Fibroblast of skin of left quadriceps (primary cell): ENCODE measurements around the gene SYTL3.
A peak's percentile ranks its signal among the peaks of the same experiment; 100 is the strongest.
"Not testable (repeated sequence)": the region's sequence is repeated elsewhere in the genome, so short reads cannot be mapped to it uniquely, and the experiment has no call there.

Source experiments
- DNase-seq, 2 experiments: peaks; one replicate each; pipeline ENCODE4 v3.0.0-alpha.2; 2013; ENCODE audit warnings: low read depth in 2 of 2

SYTL3 gene

DNA sequence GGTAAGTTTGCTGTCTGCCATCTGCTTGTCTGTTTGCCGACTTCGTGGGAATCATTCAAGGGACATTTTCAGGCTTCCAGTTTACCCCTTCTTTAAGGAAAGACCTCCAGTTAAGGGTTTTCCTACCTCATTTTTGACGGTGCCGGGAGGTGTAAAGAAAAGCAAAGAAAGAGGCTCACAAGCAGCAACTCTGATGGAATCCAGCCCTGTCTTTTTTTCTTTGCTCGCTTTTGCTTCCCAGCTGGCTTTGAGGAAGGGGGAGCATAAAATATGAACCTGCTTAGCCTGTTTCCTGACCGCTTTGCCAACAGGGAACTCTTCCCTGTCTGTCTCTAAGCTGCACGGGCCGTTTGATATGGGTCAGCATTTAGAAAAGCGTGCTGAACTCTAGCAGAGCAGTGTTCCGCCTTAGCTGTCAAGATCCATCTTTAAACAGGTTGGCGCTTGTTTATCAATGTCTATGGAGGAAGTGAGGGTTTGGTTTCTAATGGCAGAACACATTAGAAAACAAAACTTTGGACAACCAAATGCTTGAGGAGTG lies 13.8 kb downstream of the SYTL3 start:
- DNase-seq = no peak

DNA sequence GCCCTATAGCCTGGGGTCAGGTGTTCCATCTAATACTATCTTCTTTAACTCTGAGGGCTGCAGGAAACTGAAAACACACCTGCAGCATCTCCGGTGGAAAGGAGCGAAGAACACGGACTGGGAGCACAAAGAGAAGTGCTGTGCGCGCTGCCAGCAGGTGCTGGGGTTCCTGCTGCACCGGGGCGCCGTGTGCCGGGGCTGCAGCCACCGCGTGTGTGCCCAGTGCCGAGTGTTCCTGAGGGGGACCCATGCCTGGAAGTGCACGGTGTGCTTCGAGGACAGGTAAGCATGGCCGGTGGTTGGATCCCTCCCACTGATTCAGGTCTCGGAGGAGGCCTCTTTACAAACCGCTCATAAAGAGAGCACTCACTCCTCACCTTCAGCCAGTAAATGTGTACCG lies 15.5 kb downstream of the SYTL3 start:
- no peak for DNase-seq

DNA sequence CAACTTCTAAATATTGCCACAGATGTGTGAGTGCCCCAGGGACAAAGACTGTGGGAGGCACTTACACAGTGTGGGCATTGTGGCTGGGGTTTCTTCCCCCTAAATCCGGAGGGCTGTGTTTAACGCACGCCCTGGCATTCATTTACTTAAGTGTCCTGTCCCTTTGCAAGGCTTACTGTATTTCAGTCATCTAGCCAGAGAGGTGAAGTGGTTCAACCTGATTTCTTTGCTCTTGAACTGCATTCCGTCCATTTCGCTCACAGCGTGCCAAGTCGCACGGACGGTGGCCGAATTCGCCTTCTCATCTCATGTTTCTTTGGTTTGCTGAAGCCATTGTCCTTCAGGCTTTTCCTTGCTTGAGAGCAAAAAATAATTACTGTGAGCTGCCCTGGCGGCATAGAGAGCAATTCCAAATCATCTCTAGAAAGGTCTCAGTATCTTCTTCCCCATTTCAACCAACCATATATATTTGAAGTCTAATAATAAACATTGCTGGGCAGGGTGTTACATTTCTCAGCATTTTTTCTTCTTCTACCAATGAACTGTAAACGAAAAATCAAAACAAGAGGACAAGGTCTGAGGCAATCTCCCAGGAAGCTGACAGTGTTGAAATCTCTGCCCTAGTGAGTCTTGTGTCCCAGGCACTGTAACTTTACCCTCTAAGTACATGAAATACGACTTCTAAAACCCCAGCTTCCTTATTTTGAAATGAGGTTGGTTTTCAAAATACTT lies 16.9 kb downstream of the SYTL3 start:
- peak; percentile 61 to 64 for DNase-seq

DNA sequence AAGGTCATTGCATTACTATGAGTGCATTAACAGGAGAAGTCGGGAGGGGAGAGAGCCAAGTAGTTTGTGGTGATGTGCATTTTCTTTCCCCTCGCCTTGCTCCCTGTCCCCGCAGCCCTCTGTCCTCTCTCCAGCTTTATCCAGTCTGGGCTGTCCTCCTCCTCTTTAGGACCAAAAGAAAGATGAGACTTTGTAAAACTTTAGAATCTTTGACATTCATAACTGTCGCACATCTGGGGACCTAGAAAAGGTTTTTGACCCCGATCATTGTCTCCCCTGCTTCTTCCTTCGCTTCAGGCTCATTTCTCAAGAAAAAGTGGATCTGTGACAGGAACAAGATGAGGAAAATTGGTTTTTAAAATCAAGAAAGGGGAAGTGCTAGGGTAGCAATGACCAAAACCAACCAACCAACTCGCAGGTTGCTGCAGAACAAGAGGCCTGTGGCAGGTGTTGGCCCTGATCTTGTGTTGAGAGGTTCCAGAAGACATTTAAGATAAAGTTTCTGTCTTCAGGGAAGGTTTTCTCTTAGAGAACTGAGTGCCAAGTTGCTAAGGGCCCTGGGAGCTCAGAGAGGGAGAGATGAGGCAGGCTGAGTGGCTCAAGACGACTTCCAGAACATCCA lies 17.6 kb downstream of the SYTL3 start:
- no peak for DNase-seq

DNA sequence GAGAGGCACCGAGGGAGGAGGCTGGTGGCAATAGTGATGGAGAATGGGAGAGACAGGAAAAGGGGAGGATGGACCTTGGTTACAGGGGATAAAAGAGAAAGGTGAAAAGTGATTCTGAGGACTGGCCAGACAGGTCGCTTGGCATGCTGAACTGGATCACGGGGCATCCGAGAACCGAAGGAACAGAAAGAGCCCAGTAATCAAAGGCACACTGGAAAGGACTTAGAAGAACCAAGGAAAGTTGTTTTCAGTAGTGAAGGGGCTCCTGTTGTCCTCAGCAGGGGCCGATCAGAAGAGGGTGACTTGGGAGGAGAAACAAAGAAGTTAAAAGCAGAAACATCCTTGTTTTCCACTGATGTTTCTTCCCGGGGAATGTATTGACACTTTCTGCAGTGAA lies 18.9 kb downstream of the SYTL3 start:
- DNase-seq = no peak

DNA sequence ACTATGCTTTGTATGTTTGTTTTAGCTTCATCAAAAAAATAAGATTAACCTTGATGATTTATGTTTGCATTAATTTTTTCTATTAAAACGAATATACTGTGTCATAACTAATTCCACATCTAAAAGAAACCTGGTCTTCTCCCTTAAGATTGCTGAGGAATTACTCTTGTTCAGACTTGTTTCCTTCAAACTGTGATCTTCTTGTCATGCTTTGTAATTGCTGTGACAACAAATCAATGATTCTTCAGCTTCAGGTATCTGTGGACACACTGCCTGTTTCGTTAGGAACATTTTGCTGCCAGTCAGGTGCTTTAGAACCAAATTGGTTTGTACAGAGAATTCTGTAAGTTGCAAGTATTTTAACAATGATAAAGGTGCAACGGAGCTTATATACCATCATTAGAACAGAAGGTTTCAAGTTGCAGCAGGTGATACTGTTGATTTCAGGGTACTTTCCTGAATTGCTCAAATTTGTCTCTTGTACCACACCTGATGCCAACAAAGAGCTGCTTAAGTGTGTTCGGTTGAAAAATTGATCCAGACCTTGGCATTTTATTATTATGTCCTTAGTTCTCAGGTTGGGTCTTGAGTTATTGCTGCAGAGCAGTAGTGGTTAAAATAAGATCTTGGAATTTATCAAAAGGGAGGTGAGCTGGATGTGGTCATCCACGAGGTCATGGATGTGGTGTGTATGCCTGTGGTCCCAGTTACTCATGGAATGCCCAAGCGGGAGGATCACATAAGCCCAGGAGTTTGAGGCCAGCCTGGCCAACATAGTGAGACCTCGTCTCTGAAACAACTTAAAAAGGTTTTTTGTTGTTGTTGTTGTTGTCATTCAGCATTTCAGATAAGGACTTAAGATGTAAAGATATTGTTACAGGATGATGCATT lies 19.5 kb downstream of the SYTL3 start:
- DNase-seq = no peak

DNA sequence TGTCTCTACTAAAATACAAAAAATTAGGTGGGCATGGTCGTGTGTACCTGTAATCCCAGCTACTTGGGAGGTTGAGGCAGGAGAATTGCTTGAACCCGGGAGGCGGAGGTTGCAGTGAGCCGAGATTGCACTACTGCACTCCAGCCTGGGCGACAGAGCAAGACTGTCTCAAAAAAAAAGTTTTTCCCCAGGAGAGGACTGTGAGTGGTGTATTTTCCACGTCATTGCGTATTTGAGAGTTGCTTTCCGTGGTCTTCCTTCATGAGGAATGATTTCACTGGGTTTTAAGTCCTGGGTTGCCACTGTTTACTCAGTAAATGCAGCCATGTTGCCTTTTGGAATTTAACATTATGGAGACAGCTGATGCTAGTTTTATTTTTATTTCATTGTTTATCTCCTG lies 22.3 kb downstream of the SYTL3 start:
- not testable (repeated sequence) for DNase-seq

DNA sequence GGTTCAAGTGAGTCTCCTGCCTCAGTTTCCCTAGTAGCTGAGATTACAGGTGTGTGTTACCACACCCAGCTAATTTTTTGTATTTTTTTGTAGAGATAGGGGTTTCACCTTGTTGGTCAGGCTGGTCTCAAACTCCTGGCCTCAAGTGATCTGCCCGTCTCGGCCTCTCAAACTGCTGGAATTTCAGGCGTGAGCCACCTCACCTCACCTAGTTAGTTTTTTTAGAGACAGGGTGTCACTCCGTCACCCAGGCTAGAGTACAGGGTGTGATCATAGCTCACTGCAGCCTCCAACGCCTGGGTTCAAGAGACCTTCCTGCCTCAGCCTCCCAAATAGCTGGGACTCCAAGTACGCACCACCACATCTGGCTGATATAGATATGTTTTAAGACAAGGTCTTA lies 22.9 kb downstream of the SYTL3 start:
- no peak for DNase-seq

DNA sequence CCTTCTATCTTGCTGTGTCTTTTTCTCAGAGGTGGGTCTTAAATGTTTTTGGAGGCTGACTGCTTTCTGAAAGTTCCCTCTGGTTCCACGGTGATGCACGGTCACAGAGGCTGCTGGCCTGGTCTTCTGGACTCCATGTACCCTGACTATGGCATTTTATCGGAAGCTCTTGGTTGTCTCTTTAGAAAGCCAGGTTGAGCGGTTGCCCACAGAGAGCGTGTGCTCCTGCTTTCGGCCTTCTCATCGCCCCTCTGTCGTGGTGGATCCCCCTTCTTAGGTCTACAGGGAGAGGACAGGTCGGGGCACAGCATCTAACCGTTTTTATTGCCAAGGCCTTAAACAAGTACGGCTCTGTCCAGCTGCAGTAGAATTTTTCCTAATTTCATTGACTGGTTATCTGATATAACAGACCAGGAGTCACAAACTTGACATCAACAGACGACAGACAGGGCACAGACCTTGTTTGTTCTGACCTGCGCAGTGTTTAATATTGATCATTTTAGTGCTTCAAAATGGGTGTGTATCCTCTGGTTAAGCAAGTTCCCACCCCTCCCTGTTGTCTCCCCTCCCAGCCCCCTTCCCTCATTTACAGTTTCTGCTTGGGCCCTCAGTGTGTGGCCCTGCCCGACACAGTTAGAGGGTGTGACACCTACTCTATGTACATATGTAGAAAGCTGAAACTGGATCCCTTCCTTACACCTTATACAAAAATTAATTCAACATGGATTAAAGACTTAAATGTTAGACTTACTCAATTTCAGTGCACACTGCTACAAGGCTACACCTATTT lies 24.7 kb downstream of the SYTL3 start:
- no peak for DNase-seq

DNA sequence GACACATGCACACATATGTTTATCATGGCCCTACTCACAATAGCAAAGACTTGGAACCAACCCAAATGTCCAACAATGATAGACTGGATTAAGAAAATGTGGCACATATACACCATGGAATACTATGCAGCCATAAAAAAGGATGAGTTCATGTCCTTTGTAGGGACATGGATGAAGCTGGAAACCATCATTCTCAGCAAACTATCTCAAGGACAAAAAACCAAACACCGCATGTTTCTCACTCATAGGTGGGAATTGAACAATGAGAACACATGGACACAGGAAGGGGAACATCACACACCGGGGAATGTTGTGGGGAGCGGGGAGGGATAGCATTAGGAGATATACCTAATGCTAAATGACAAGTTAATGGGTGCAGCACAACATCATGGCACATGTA lies 27.2 kb downstream of the SYTL3 start:
- not testable (repeated sequence) for DNase-seq

DNA sequence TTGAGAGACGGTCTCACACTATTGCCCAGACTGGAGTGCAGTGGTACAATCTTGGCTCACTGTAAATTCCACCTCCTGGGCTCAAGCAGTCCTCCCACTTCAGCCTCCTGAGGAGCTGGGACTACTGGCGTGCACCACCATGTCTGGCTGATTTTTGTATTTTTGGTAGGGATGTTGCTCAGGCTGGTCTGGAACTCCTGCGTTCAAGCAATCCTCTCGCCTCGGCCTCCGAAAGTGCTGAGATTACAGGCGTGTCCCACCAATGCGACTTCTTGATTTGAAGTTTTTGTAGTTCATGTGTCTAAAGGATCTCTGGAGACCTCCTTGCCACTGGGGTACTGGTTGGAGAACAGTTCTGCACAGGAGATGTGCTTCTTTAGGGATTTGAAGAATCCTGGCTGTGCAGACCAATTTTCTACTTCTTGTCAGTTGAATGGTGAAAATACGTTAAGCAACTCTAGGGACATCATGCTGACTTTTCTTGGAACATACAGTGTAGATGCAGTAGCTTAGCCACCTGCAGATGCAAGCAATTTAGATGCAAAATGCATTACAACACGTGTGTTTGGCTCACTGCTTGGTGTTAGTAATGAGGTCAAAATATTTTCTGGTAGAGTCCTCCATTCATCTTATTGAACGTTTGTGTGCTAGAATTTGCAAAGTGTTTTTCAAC lies 28.2 kb downstream of the SYTL3 start:
- DNase-seq = no peak

DNA sequence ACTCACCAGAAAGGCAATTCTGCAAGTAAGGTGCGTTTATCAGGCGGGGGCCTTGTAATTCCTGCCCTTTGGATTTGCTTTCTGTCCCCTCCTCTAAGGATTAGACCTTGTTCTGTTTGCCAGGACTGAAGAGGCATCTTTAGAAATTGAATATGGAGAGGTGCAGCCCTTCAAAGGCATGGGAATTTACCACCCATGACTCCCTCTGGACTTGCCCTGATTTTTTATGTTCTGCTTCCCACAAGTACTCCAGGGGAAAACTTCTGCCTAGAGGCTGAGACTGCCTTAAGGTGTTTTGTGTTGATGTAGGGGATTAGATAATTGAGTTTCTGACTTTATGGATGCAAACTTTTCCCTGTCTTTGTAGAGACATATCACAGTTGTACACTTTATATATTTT lies 30.2 kb downstream of the SYTL3 start:
- no peak for DNase-seq

DNA sequence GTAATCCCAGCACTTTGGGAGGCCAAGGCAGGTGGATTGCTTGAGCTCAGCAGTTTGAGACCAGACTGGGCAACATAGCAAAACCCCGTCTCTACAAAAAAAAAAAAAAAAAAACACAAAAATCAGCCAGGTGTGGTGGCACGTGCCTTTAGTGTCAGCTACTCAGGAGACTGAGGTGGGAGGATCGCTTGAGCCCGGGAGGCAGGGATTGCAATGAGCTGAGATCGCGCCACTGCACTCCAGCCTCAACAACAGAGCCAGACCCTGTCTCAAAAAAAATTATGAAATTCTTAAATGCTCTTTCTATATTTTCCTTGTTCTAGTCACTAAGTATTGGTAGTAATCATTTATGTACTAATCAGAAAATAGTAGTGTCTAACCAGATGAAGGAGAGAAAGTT lies 30.6 kb downstream of the SYTL3 start:
- DNase-seq = no peak

DNA sequence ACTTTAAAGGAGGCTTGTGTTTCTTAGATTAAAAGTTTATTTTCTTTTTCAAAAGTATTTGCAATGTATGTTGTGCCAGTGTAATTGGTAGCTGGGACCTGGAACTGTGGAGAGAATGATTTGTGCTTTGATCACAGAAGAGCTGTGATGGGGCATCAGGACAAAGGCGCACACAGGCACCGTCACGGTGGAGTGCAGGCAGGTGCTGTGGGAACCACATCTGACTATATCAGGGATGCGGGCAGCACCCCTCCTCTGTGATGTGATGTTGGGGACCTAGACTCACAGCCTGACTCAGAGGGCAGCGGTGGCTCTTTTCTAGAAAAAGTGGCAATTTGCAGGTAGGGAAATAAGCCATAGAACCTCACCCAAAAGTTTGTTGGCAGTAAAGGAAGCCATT lies 34.5 kb downstream of the SYTL3 start:
- no peak for DNase-seq

DNA sequence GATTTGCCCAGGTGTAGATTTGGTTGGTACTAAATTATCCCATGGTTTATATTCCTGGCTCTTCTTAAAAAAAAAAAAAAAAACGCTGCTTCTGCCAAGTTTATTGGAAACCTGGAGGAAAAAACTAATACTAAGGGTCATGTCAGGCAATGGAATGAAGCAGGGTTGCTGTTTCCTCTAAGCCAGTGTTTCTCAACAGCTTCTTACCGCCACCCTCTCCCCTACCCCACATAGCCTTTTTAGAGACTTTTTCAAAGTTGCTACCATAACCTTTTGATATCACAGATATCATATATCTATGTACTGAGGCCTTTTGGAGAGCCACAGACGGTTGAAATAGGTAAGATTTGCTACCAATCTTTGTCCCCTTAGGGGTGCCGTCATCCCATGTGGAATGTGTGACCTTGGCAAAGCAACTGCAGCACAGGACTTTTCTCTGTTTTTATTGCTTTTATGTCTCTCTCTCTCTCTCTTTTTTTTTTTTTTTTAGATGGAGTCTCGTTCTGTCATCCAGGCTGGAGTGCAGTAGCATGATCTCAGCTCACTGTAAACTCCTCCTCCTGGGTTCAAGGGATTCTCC lies 35.0 kb downstream of the SYTL3 start:
- no peak for DNase-seq

DNA sequence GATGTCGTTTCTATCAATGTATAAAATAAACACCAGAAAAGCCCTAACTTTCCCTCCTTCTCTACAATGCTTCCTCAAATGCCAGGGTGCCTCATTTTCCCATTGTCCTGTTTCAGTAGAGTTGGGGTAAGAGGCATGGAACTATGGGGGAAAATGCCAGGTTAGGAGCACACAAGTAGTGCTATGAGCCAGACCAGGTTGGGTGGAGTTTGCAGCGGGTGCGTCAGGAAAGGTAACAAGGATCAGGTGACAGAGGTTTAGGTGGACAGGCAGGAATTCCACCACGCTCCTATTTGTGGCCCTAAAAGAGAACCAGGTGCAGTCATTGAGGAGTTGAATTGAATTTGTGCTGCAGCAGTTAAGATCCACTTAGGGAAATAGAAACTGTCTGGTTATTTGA lies 36.5 kb downstream of the SYTL3 start:
- DNase-seq = no peak

DNA sequence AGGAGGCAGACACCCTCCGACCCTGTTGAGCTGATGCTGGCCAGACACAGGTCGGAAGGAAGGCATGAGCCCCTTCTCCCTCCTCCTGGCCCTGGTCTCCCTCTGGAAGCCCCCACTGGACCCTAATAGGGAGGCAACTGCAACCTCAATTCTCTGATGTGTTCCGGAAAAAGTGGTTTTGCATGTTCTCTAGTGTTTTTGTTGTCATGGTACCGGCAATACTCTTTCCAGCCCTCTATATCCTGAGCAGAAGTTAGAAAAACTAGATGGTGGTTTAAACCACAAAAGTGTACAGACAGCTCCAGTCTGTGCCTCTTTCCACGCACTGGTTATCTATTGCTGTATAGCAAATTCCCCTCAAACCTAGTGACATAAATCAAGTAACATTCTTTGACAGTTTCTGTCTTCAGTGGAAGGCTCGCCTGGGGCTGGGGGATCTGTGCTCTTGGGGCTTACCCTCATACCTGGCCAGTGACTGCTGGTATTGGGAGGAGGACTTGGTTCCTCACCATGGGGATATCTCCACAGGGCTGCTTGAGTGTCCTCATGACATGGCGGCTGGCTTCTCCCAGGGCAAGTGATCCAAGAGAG lies 37.0 kb downstream of the SYTL3 start:
- no peak for DNase-seq

DNA sequence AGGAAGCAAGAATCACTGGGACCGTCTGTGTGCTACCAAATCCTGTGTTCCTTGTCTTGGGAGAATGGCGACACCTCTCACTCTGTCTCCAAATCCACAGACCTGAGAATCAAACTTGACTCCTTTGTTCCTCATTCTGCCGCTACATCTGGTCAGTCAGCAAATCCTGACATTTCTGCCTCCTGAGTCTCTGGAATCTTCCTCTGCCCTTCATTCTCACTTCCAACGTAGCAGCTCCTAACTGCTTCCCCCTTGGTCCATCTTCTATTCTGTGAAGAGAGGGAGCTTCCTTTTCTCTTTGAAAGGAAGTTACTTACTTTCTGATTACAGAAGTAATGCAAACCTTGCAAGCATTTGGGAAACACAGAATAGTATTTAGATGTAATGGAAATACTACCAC lies 37.7 kb downstream of the SYTL3 start:
- DNase-seq = no peak

DNA sequence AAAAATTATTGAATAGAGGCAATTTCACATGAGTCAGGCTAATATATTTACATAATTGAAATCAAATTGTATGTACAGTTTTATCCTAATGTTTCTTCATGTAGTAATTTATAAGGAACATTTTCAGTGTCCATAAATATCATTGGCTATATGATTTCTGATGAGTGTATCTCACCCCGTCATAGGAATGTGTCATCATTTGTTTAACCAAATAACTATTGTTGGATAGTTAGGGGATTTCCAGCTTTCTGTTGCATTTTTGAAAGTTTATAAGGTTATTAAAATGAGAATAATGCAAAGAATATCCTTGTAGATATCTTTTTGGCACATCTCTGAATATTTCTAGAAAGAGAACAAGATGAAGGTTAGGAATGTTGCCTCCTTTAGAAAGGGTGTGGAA lies 39.0 kb downstream of the SYTL3 start:
- DNase-seq = no peak

DNA sequence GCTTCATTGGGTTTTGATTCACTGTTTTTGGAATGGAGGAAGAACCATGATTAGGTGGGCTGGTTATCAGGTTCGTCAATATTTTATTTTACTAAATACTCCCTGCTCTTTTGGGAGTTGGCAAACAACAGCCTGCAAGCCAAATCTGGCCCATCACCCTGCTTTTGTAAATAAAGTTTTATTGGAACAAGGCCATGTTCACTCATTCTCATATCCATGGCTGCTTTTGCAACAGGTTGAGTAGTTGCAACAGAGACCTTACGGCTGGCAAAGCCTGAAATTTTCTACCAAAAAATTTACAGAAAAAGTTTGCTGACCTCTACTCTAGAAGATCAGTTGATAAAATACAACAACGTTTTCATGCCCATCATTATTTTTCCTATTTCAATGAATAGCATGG lies 45.1 kb downstream of the SYTL3 start:
- DNase-seq = no peak
